ENCODE measurements around the gene B4GALT5. TPM values are rescaled to one million over a fixed set of nuclear protein-coding genes. Genes with fewer than 3 reads are reported as not detected.
A peak's percentile ranks its signal among the peaks of the same experiment; 100 is the strongest.
"Not testable (repeated sequence)": the region's sequence is repeated elsewhere in the genome, so short reads cannot be mapped to it uniquely, and the experiment has no call there.

B4GALT5 gene
- total RNA-seq, 2 donors from 2014 or later = 34.5 to 56.2 TPM

DNA sequence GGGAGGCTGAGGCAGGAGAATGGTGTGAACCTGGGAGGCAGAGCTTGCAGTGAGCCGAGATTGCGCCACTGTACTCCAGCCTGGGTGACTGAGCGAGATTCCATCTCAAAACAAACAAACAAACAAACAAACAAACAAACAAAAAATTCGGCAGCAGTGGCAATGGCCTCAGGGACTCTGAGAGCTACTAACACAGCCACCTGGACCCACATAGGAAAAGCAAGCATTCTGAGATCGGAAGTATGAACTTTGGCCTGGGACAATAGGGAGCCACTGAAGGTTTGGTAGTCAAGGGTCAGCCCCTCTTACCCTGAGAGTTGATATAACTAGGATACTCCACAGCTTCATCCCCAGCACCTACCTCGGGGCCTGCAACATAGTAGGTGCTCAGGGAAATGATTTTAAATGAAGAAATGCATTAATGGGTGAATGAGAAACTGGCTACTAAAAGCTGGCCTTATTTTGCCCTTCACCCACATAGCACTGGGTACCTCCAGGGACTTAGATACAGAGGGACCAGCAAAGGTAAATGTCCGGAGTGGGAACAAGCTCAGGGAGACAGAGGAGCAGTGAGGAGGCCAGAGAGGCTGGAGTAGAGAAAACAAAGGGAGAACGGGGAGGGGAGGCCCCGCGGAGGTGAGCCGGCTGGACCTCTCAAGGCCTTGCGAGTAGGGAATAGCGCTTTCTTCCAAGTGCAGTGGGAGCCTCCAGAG, 99.2 kb downstream of the B4GALT5 start:
- Histone ChIP-seq H3K4me3 (no peak overlapping the region), H3K9me3 (no peaks in the 10 kb centered on the region), H3K27me3 (no peaks in the 10 kb centered on the region), H3K9ac (ENCODE audit: low read depth in 2 of 2, low read length in 2 of 2) (no peak overlapping the region), H3K27ac (no peak overlapping the region), H3K36me3 (no peaks in the 10 kb centered on the region), H3K4me1 (peaks cover 4% of the 10 kb centered on the region)
- intact Hi-C loops (cut with DNase I) = loop anchor here (10.0 kb wide), 1 partner anchor 310 kb away; no protein-coding TSS in a partner anchor
- DNase-seq = no peak
- TF ChIP-seq CTCF (IDR thresholded peaks at IDR 0.05) = no peak

DNA sequence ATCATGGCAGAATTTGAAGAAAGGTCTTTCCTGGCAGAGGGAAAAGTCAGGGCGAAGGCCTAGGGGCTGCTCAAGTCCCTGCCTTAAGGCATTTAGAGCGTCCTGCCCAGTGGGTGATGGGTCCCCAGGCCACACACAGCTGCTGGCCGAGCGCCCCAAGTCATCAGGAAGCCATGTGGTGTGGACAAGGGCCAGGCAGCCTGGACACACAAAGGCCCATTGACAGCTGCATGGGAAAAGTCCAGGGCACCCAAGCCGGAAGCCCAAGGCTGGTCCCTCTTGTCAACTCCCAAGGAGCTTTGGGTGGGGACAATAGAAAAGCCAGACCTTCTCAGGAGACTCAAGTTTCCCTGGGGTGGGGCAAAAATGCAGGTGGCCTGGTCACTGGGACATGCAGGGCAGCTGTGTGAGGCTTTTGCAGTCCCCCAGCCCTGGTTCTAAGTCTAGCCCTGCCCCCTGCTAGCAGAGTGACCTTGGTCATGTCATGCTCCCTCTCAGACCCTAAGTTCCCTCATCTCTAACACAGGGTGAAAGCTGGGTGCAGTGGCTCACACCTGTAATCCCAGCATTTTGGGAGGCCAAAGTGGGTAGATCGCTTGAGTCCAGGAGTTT, 101.4 kb downstream of the B4GALT5 start:
- intact Hi-C loops (cut with DNase I) = loop anchor here (10.0 kb wide), 1 partner anchor 313 kb away; no protein-coding TSS in a partner anchor
- H3K9me3 ChIP-seq = no peaks in the 10 kb centered on the region
- H3K4me1 ChIP-seq = peaks cover 7% of the 10 kb centered on the region
- no peaks in the 10 kb centered on the region for H3K27me3 ChIP-seq
- no peak overlapping the region for H3K4me3 ChIP-seq
- peak; percentile 42 for DNase-seq
- H3K27ac ChIP-seq = no peak overlapping the region
- no peak overlapping the region for H3K9ac ChIP-seq (ENCODE audit: low read depth in 2 of 2, low read length in 2 of 2)
- H3K36me3 ChIP-seq = no peaks in the 10 kb centered on the region
- TF ChIP-seq CTCF (IDR thresholded peaks at IDR 0.05) = no peak

- H3K9me3 ChIP-seq, H3K4me3 ChIP-seq, H3K4me1 ChIP-seq, H3K36me3 ChIP-seq, DNase-seq, H3K27me3 ChIP-seq: not testable (repeated sequence)
- peak overlapping the region in 1 of 2 donors; percentile 33 for H3K9ac ChIP-seq (ENCODE audit: low read depth in 2 of 2, low read length in 2 of 2)
- intact Hi-C loops (cut with DNase I) = loop anchor here (2.0 to 10.0 kb wide), 2 partner anchors 235 to 313 kb away; no protein-coding TSS in a partner anchor
- H3K27ac ChIP-seq = peak overlapping the region; percentile 17
These were observed 102.0 kb downstream of the B4GALT5 start for GRCh38 chr20:49611539-49612126.

GRCh38 chr20:49610691-49611538, 102.8 kb downstream of the B4GALT5 start:
- Histone ChIP-seq H3K9ac (ENCODE audit: low read depth in 2 of 2, low read length in 2 of 2) (peak overlapping the region; percentile 32 to 33), H3K36me3 (no peaks in the 10 kb centered on the region)

More at GRCh38 chr20:49610691-49611538, 102.8 kb downstream of the B4GALT5 start:
- no peaks in the 10 kb centered on the region for H3K9me3 ChIP-seq
- peak; percentile 85 for DNase-seq
- intact Hi-C loops (cut with DNase I) = loop anchor here (2.0 to 10.0 kb wide), 2 partner anchors 236 to 314 kb away; no protein-coding TSS in a partner anchor
- peaks cover 7% of the 10 kb centered on the region for H3K4me1 ChIP-seq
- peak overlapping the region; percentile 17 for H3K27ac ChIP-seq
- no peaks in the 10 kb centered on the region for H3K27me3 ChIP-seq
- H3K4me3 ChIP-seq = no peak overlapping the region
- peak; percentile 100 for TF ChIP-seq CTCF (IDR thresholded peaks at IDR 0.05)
